IPS-NIHi7 (cell line): ENCODE data around the gene UCP3.

Source experiments
- DNase-seq: peaks from one replicate; pipeline ENCODE4 v3.0.0; 2012; ENCODE audit warnings: mixed read lengths; ENCODE audit errors: extremely low spot score

The UCP3 gene

GRCh38 chr11:74008373-74009229 lies at the start of gene UCP3:
Gene UCP3 (minus strand): TSS chr11:74009085. CDS start chr11:74007042, 2,043 bp downstream.
- no peak for DNase-seq

GRCh38 chr11:74057249-74058151 lies 48.6 kb upstream of the UCP3 start:
- peak; percentile 21 for DNase-seq

GRCh38 chr11:74055938-74056337 lies 47.1 kb upstream of the UCP3 start:
- DNase-seq = no peak

GRCh38 chr11:74050465-74050864 lies 41.6 kb upstream of the UCP3 start:
- no peak for DNase-seq

GRCh38 chr11:74048993-74049392 lies 40.1 kb upstream of the UCP3 start:
- DNase-seq = no peak

- DNase-seq = no peak
These were observed 35.7 kb upstream of the UCP3 start for GRCh38 chr11:74044538-74044937.

- DNase-seq = no peak
These were observed 34.6 kb upstream of the UCP3 start for GRCh38 chr11:74043450-74043849.

- no peak for DNase-seq
These were observed 28.4 kb upstream of the UCP3 start for GRCh38 chr11:74037309-74037708.

- no peak for DNase-seq
These were observed 26.4 kb upstream of the UCP3 start for GRCh38 chr11:74035264-74035663.

GRCh38 chr11:74033046-74033445 lies 24.2 kb upstream of the UCP3 start:
- no peak for DNase-seq

GRCh38 chr11:74030723-74031676 lies 22.1 kb upstream of the UCP3 start:
- DNase-seq = no peak

GRCh38 chr11:74025467-74026166 lies 16.7 kb upstream of the UCP3 start:
- DNase-seq = no peak

GRCh38 chr11:74024261-74025029 lies 15.6 kb upstream of the UCP3 start:
- DNase-seq = no peak

- no peak for DNase-seq
These were observed 14.4 kb upstream of the UCP3 start for GRCh38 chr11:74023276-74023675.

- no peak for DNase-seq
These were observed 13.7 kb upstream of the UCP3 start for GRCh38 chr11:74022546-74022945.

- no peak for DNase-seq
These were observed 13.1 kb upstream of the UCP3 start for GRCh38 chr11:74021998-74022397.

- DNase-seq = no peak
These were observed 11.7 kb upstream of the UCP3 start for GRCh38 chr11:74020539-74020938.

GRCh38 chr11:74019860-74020259 lies 11.0 kb upstream of the UCP3 start:
- no peak for DNase-seq

GRCh38 chr11:74019104-74019738 lies 10.3 kb upstream of the UCP3 start:
- DNase-seq = no peak
